Esophagus muscularis mucosa (tissue), 3 donors: ENCODE data around the gene SYNDIG1.

Experiments used
- EP300 ChIP-seq: sonication (generic); formaldehyde crosslinking; IDR thresholded peaks from one replicate; pipeline ENCODE4 v1.6.1; 2017; ENCODE audit warnings: antibody characterized with exemption
- TF ChIP-seq, protein P1 (sequence below), 3 experiments: fragments of 200-600 bp in 2 of 3; fragments of 450-650 bp in 1 of 3; sonication (generic) in 2 of 3; IDR thresholded peaks; one replicate each; pipeline ENCODE4 v1.5.1; 2017 to 2019; ENCODE audit warnings: antibody characterized with exemption in 3 of 3, mild to moderate bottlenecking in 2 of 3, moderate library complexity in 1 of 3

DNA sequence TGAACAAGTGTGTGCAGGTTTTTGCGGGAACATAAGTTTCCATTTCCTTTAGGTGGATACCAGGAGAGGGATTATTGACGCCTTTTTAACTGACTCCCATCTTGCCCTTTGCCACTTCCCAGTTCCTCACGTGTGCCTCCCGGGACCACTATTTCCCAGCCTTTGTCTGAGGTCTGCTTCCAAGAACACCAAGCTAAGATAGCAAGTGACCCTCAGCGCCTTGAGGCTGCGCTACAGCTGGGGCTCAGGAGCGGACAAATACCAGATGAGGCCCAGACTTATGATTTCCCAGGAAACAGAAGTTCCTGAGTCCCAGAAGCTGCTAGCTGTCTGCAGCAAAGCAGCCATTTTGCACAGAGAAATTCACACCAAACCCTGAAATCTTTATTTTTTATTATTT, 216.7 kb downstream of the SYNDIG1 start:
- TF ChIP-seq, protein P1, sequence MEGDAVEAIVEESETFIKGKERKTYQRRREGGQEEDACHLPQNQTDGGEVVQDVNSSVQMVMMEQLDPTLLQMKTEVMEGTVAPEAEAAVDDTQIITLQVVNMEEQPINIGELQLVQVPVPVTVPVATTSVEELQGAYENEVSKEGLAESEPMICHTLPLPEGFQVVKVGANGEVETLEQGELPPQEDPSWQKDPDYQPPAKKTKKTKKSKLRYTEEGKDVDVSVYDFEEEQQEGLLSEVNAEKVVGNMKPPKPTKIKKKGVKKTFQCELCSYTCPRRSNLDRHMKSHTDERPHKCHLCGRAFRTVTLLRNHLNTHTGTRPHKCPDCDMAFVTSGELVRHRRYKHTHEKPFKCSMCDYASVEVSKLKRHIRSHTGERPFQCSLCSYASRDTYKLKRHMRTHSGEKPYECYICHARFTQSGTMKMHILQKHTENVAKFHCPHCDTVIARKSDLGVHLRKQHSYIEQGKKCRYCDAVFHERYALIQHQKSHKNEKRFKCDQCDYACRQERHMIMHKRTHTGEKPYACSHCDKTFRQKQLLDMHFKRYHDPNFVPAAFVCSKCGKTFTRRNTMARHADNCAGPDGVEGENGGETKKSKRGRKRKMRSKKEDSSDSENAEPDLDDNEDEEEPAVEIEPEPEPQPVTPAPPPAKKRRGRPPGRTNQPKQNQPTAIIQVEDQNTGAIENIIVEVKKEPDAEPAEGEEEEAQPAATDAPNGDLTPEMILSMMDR (IDR thresholded peaks at IDR 0.05), result no peak
- no peak for TF ChIP-seq EP300
